Large intestine (tissue), 3 donors: ENCODE results near the gene BCL7A. TPM values are rescaled to one million over a fixed set of nuclear protein-coding genes. Genes with fewer than 3 reads are reported as not detected.
A peak's percentile ranks its signal among the peaks of the same experiment; 100 is the strongest.

Experiments
- DNase-seq, 2 donors: peaks; one replicate each; pipeline versions ENCODE4 v3.0.0 to v3.0.0-alpha.2; 2013
- H3K27ac ChIP-seq: one replicate; pipeline ENCODE4 v1.5.1; 2013; ENCODE audit warnings: low read length
- H3K27me3 ChIP-seq: 2 replicates; pipeline ENCODE4 v1.6.1; 2013; ENCODE audit warnings: low read length; ENCODE audit not compliant: control insufficient read depth, insufficient read depth
- H3K36me3 ChIP-seq: 2 replicates; pipeline ENCODE4 v1.6.1; 2013; ENCODE audit warnings: low read length; ENCODE audit not compliant: control insufficient read depth, insufficient read depth
- H3K4me1 ChIP-seq: one replicate; pipeline ENCODE4 v1.6.1; 2013; ENCODE audit warnings: low read length; ENCODE audit not compliant: control insufficient read depth, insufficient read depth
- H3K4me3 ChIP-seq: one replicate; pipeline ENCODE4 v1.5.1; 2013; ENCODE audit warnings: low read length
- H3K9me3 ChIP-seq: one replicate; pipeline ENCODE4 v1.6.1; 2013; ENCODE audit warnings: mild to moderate bottlenecking, low read depth, low read length, moderate library complexity; ENCODE audit not compliant: control insufficient read depth
- WGBS: methylation state at CpG from one replicate; pipeline ENCODE4 v1.1.5; 2013; ENCODE audit warnings: low lambda C conversion rate; ENCODE audit not compliant: insufficient coverage; 5-methylcytosine and 5-hydroxymethylcytosine counted together
- polyA plus RNA-seq: library from polyadenylated mRNA; unstranded; fragments of 120-200 nt; gene quantifications from one replicate; pipeline ENCODE4 v1.2.1, GENCODE V29; 2013

The BCL7A gene
- polyA plus RNA-seq, 1 donor = 11.5 TPM

- no CpG with 5 or more reads among the region's 5 CpGs for WGBS
- H3K36me3 ChIP-seq = no peaks in the 10 kb centered on the region
- no peak for DNase-seq
Measured at GRCh38 chr12:122014781-122015180, 6.9 kb upstream of the BCL7A start.

GRCh38 chr12:122018457-122018856, 3.2 kb upstream of the BCL7A start:
- Histone ChIP-seq H3K36me3 (no peaks in the 10 kb centered on the region), H3K9me3 (peaks cover 6% of the 10 kb centered on the region), H3K4me3 (no peak overlapping the region), H3K27ac (no peak overlapping the region), H3K27me3 (no peaks in the 10 kb centered on the region), H3K4me1 (peaks cover 11% of the 10 kb centered on the region)
- no peak for DNase-seq

More at GRCh38 chr12:122014781-122015180, 6.9 kb upstream of the BCL7A start:
- H3K9me3 ChIP-seq = peaks cover 6% of the 10 kb centered on the region
- H3K4me1 ChIP-seq = no peaks in the 10 kb centered on the region
- no peak overlapping the region for H3K4me3 ChIP-seq
- H3K27me3 ChIP-seq = no peaks in the 10 kb centered on the region
- no peak overlapping the region for H3K27ac ChIP-seq

GRCh38 chr12:122018937-122019336, 2.7 kb upstream of the BCL7A start:
- 93% methylated on average over 1 of the region's 4 CpGs for WGBS
- no peak for DNase-seq
- Histone ChIP-seq H3K27ac (no peak overlapping the region), H3K27me3 (no peaks in the 10 kb centered on the region), H3K36me3 (no peaks in the 10 kb centered on the region), H3K4me1 (peaks cover 16% of the 10 kb centered on the region), H3K9me3 (peaks cover 6% of the 10 kb centered on the region), H3K4me3 (no peak overlapping the region)

- Histone ChIP-seq H3K27ac (no peak overlapping the region), H3K4me1 (peaks cover 21% of the 10 kb centered on the region), H3K36me3 (no peaks in the 10 kb centered on the region), H3K27me3 (no peaks in the 10 kb centered on the region), H3K4me3 (peak overlapping the region; percentile 36), H3K9me3 (peaks cover 6% of the 10 kb centered on the region)
- no peak for DNase-seq
- no CpG with 5 or more reads among the region's 16 CpGs for WGBS
Measured at GRCh38 chr12:122020795-122021192, 890 bp upstream of the BCL7A start.

- Histone ChIP-seq H3K4me1 (peaks cover 21% of the 10 kb centered on the region), H3K4me3 (peak overlapping the region; percentile 36), H3K27ac (no peak overlapping the region), H3K36me3 (no peaks in the 10 kb centered on the region), H3K9me3 (peaks cover 6% of the 10 kb centered on the region), H3K27me3 (no peaks in the 10 kb centered on the region)
- WGBS = no CpG with 5 or more reads among the region's 57 CpGs
- peak in 1 of 2 donors; percentile 38 for DNase-seq
Measured at GRCh38 chr12:122021193-122021821, 377 bp upstream of the BCL7A start.

- Histone ChIP-seq H3K27ac (peak overlapping the region; percentile 45), H3K27me3 (no peaks in the 10 kb centered on the region), H3K36me3 (no peaks in the 10 kb centered on the region), H3K4me1 (peaks cover 21% of the 10 kb centered on the region), H3K4me3 (peak overlapping the region; percentile 68), H3K9me3 (peaks cover 6% of the 10 kb centered on the region)
- no CpG with 5 or more reads among the region's 124 CpGs for WGBS
- DNase-seq = peak in 1 of 2 donors; percentile 55
Measured at GRCh38 chr12:122022393-122023338, 982 bp downstream of the BCL7A start.

- WGBS = no CpG with 5 or more reads among the region's 43 CpGs
- H3K4me1 ChIP-seq = peaks cover 21% of the 10 kb centered on the region
- H3K27ac ChIP-seq = peak overlapping the region; percentile 45
- H3K4me3 ChIP-seq = peak overlapping the region; percentile 68
- H3K36me3 ChIP-seq = no peaks in the 10 kb centered on the region
- peaks cover 6% of the 10 kb centered on the region for H3K9me3 ChIP-seq
- H3K27me3 ChIP-seq = no peaks in the 10 kb centered on the region
- DNase-seq = peak; percentile 38 to 67
Measured at GRCh38 chr12:122023339-122024131, 1.9 kb downstream of the BCL7A start.

GRCh38 chr12:122024132-122024785, 2.6 kb downstream of the BCL7A start:
- Histone ChIP-seq H3K4me3 (peak overlapping the region; percentile 68), H3K27ac (peak overlapping the region; percentile 45), H3K36me3 (no peaks in the 10 kb centered on the region), H3K27me3 (no peaks in the 10 kb centered on the region), H3K4me1 (peaks cover 21% of the 10 kb centered on the region), H3K9me3 (no peaks in the 10 kb centered on the region)
- no CpG with 5 or more reads among the region's 16 CpGs for WGBS
- DNase-seq = peak in 1 of 2 donors; percentile 35

- no peak overlapping the region for H3K27ac ChIP-seq
- peaks cover 15% of the 10 kb centered on the region for H3K4me1 ChIP-seq
- no peaks in the 10 kb centered on the region for H3K9me3 ChIP-seq
- H3K4me3 ChIP-seq = no peak overlapping the region
- no peak for DNase-seq
- WGBS = 100% methylated on average over 2 of the region's 7 CpGs
- no peaks in the 10 kb centered on the region for H3K27me3 ChIP-seq
- no peaks in the 10 kb centered on the region for H3K36me3 ChIP-seq
Measured at GRCh38 chr12:122026706-122027333, 5.1 kb downstream of the BCL7A start.
